ENCODE results near the gene FYB1. TPM values are rescaled to one million over a fixed set of nuclear protein-coding genes. Genes with fewer than 3 reads are reported as not detected.

The FYB1 gene
- total RNA-seq, 1 experiment from 2014 or later: not detected

GRCh38 chr5:39082995-39083394, 136.4 kb downstream of the FYB1 start:
- Histone ChIP-seq H3K4ac (ENCODE audit: low read depth, low read length) (no peak overlapping the region), H3K9me3 (ENCODE audit: control insufficient read depth, low read depth, low read length) (no peaks in the 10 kb centered on the region), H3K79me2 (ENCODE audit: insufficient read depth, low read length) (no peaks in the 10 kb centered on the region), H3K4me2 (ENCODE audit: insufficient read depth, insufficient read length, low read length) (no peak overlapping the region), H4K91ac (ENCODE audit: insufficient read length, low read depth, low read length) (no peak overlapping the region), H3K14ac (ENCODE audit: insufficient read depth, low read length) (no peak overlapping the region), H2BK120ac (ENCODE audit: low read depth, low read length, poor library complexity, severe bottlenecking) (no peak overlapping the region), H2AK5ac (ENCODE audit: insufficient read length, low read length) (no peak overlapping the region), H3T11ph (ENCODE audit: low read length) (no peak overlapping the region), H2AFZ (ENCODE audit: low read length) (no peak overlapping the region), H3K27me3 (ENCODE audit: insufficient read depth, low read length) (no peaks in the 10 kb centered on the region), H3K79me1 (ENCODE audit: insufficient read depth, low read depth, low read length, poor library complexity, severe bottlenecking) (no peaks in the 10 kb centered on the region), H4K20me1 (ENCODE audit: control insufficient read depth, insufficient read depth, insufficient read length) (no peaks in the 10 kb centered on the region), H2BK12ac (ENCODE audit: insufficient read length, low read depth, low read length) (no peak overlapping the region), H3K18ac (ENCODE audit: insufficient read length, low read depth, low read length) (no peak overlapping the region), H3K23ac (ENCODE audit: insufficient read length, low read depth, low read length) (no peak overlapping the region), H3K4me1 (ENCODE audit: insufficient read depth, low read length) (no peaks in the 10 kb centered on the region), H3K56ac (ENCODE audit: insufficient read length, low read depth, low read length) (no peak overlapping the region), H3K23me2 (ENCODE audit: insufficient read length, low read depth, low read length, poor library complexity, severe bottlenecking) (no peaks in the 10 kb centered on the region), H3K27ac (ENCODE audit: insufficient read length, low read depth, low read length) (no peak overlapping the region), H4K8ac (replicated peaks; ENCODE audit: insufficient read length, low read depth, low read length) (no peak overlapping the region), H2BK5ac (ENCODE audit: insufficient read length, low read length) (no peak overlapping the region), H2BK15ac (ENCODE audit: low read depth, low read length) (no peak overlapping the region), H4K5ac (ENCODE audit: insufficient read length, low read depth, low read length) (no peak overlapping the region), H2BK20ac (ENCODE audit: low read depth, low read length, poor library complexity, severe bottlenecking) (no peak overlapping the region), H3K9ac (ENCODE audit: extremely low read depth, insufficient read length, low read length) (no peak overlapping the region)
- no peaks in the 10 kb centered on the region for H3K36me3 Mint-ChIP-seq (ENCODE audit: insufficient read depth in 1 of 3, low read depth in 3 of 3)
- no peak for DNase-seq
- no peaks in the 10 kb centered on the region for H3K9me3 Mint-ChIP-seq
- TF ChIP-seq, protein P1, sequence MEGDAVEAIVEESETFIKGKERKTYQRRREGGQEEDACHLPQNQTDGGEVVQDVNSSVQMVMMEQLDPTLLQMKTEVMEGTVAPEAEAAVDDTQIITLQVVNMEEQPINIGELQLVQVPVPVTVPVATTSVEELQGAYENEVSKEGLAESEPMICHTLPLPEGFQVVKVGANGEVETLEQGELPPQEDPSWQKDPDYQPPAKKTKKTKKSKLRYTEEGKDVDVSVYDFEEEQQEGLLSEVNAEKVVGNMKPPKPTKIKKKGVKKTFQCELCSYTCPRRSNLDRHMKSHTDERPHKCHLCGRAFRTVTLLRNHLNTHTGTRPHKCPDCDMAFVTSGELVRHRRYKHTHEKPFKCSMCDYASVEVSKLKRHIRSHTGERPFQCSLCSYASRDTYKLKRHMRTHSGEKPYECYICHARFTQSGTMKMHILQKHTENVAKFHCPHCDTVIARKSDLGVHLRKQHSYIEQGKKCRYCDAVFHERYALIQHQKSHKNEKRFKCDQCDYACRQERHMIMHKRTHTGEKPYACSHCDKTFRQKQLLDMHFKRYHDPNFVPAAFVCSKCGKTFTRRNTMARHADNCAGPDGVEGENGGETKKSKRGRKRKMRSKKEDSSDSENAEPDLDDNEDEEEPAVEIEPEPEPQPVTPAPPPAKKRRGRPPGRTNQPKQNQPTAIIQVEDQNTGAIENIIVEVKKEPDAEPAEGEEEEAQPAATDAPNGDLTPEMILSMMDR (conservative IDR thresholded peaks at IDR 0.05): no peak
- no peaks in the 10 kb centered on the region for H3K27me3 Mint-ChIP-seq (ENCODE audit: low read depth)
- H3K4me3 Mint-ChIP-seq: no peak overlapping the region
- WGBS (ENCODE audit: extremely low coverage, insufficient read length, low lambda C conversion rate): no CpG with 5 or more reads among the region's 3 CpGs
- no peak overlapping the region for H3K27ac Mint-ChIP-seq
- H3K4me1 Mint-ChIP-seq: no peaks in the 10 kb centered on the region

Measured in H9 (cell line).